Measurements from ENCODE around the gene PPP1R14C.
"Not testable (repeated sequence)": the region's sequence is repeated elsewhere in the genome, so short reads cannot be mapped to it uniquely, and the experiment has no call there.

PPP1R14C gene

DNA sequence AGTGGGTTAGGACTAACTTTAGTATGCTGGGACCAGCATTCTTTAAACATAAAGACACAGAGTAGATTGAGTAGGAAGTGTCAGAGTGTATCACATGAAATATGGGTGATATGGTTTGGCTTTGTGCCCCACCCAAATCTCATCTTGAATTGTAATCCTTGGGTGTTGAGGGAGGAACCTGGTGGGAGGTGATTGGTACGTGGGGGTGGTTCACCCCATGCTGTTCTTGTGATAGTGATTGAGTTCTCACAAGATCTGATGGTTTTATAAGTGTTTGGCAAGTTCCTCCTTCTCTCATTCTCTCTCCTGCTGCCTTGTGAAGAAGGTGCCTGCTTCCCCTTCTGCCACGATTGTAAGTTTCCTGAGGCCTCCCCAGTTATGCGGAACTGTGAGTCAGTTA, 5.1 kb upstream of the PPP1R14C start:
- not testable (repeated sequence) for DNase-seq; H3K4me3 ChIP-seq (ENCODE audit: insufficient read depth, low read depth, low read length, poor library complexity, severe bottlenecking); H3K36me3 ChIP-seq (ENCODE audit: control insufficient read depth, insufficient read depth, low read length); H3K27ac ChIP-seq (ENCODE audit: insufficient read depth, low read length, poor library complexity, severe bottlenecking); H3K4me1 ChIP-seq (ENCODE audit: control insufficient read depth, insufficient read depth, low read length, poor library complexity, severe bottlenecking); H3K9me3 ChIP-seq (ENCODE audit: control insufficient read depth, low read length)
- H3K27me3 ChIP-seq (replicated peaks; ENCODE audit: control insufficient read depth, insufficient read depth, low read length, poor library complexity, severe bottlenecking) = peaks cover 10% of the 10 kb centered on the region

DNA sequence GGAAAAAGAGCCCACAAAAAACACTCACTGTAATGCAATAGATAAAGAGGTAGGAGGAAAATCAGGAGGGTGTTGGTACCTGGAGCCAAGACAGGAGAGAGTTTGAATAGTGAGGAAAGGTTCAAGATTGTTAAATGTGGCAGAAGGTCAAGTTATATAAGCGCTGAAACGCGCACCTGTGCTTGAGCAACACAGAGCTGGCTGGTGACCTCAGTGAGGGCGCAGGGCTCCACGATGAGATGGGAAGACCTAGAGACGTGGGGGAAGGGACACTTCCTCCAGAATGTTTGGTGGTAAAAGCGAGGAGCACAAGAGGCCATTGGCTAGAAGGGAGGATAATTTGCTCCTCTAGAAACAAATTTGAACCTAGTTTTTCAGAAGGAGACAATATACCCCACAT, 4.2 kb upstream of the PPP1R14C start:
- no peak overlapping the region for H3K27ac ChIP-seq (ENCODE audit: insufficient read depth, low read length, poor library complexity, severe bottlenecking)
- no peak overlapping the region for H3K4me3 ChIP-seq (ENCODE audit: insufficient read depth, low read depth, low read length, poor library complexity, severe bottlenecking)
- H3K27me3 ChIP-seq (replicated peaks; ENCODE audit: control insufficient read depth, insufficient read depth, low read length, poor library complexity, severe bottlenecking) = peaks cover 12% of the 10 kb centered on the region
- H3K4me1 ChIP-seq (ENCODE audit: control insufficient read depth, insufficient read depth, low read length, poor library complexity, severe bottlenecking) = peaks cover 6% of the 10 kb centered on the region
- H3K9me3 ChIP-seq (ENCODE audit: control insufficient read depth, low read length) = no peaks in the 10 kb centered on the region
- no peaks in the 10 kb centered on the region for H3K36me3 ChIP-seq (ENCODE audit: control insufficient read depth, insufficient read depth, low read length)
- DNase-seq = no peak

DNA sequence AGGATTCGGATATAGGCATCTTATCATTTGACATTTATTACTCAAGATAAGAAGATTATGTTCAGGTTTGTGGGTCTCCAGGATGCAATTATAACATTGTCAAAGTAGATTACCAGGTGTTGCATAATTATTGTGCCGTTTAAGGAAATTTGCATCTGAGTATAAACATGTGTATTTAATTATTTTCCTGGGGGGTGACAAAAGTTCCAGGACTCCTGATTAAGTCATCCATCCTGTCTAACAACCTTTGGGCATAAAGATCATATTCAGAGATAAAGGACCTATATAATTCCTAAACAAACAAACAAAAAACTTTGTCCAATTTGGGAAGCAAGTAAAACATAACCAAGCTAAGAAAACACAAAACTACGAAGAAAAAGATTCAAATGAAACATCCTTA, 3.3 kb upstream of the PPP1R14C start:
- Histone ChIP-seq H3K4me3 (ENCODE audit: insufficient read depth, low read depth, low read length, poor library complexity, severe bottlenecking) (no peak overlapping the region), H3K9me3 (ENCODE audit: control insufficient read depth, low read length) (no peaks in the 10 kb centered on the region), H3K36me3 (ENCODE audit: control insufficient read depth, insufficient read depth, low read length) (no peaks in the 10 kb centered on the region), H3K27me3 (replicated peaks; ENCODE audit: control insufficient read depth, insufficient read depth, low read length, poor library complexity, severe bottlenecking) (peaks cover 20% of the 10 kb centered on the region), H3K27ac (ENCODE audit: insufficient read depth, low read length, poor library complexity, severe bottlenecking) (no peak overlapping the region), H3K4me1 (ENCODE audit: control insufficient read depth, insufficient read depth, low read length, poor library complexity, severe bottlenecking) (peaks cover 8% of the 10 kb centered on the region)
- no peak for DNase-seq

DNA sequence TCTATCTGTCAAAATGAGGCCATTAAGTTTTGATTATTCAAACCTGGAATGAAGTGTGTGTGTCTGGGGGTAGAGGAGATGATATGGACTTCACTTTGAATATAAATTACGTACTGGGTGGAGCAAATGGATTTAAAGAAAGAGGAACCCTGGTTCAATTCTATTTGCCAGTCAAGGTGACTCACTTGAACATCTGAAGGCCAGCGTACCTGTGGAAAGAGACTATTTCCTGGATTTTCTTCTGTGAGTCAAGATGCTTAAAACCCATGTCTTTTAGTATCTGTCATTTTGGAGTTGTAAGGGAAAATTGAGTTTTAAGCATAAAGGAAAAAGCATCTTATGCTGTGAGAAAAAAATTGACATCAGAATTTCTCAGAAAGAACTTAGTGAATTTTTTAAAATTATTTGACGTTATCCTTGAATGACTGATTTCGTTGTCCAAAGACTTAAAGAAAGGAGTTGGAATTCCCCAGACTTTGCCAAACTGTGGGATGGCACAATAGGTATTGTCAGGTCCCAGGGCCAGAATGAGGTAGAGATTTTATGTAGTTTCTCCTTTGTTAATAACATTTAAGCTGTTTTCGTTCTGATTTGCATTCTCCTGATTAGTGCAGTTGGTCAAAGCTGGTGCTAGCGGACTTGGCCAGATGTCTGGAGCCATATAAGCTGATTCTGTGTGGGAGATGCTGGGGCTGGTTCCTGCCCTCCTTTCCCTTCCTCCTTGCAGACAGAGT, 2.4 kb upstream of the PPP1R14C start:
- DNase-seq = no peak
- Histone ChIP-seq H3K4me1 (ENCODE audit: control insufficient read depth, insufficient read depth, low read length, poor library complexity, severe bottlenecking) (peaks cover 8% of the 10 kb centered on the region), H3K9me3 (ENCODE audit: control insufficient read depth, low read length) (no peaks in the 10 kb centered on the region), H3K27me3 (replicated peaks; ENCODE audit: control insufficient read depth, insufficient read depth, low read length, poor library complexity, severe bottlenecking) (peaks cover 20% of the 10 kb centered on the region), H3K4me3 (ENCODE audit: insufficient read depth, low read depth, low read length, poor library complexity, severe bottlenecking) (no peak overlapping the region), H3K36me3 (ENCODE audit: control insufficient read depth, insufficient read depth, low read length) (no peaks in the 10 kb centered on the region), H3K27ac (ENCODE audit: insufficient read depth, low read length, poor library complexity, severe bottlenecking) (no peak overlapping the region)

DNA sequence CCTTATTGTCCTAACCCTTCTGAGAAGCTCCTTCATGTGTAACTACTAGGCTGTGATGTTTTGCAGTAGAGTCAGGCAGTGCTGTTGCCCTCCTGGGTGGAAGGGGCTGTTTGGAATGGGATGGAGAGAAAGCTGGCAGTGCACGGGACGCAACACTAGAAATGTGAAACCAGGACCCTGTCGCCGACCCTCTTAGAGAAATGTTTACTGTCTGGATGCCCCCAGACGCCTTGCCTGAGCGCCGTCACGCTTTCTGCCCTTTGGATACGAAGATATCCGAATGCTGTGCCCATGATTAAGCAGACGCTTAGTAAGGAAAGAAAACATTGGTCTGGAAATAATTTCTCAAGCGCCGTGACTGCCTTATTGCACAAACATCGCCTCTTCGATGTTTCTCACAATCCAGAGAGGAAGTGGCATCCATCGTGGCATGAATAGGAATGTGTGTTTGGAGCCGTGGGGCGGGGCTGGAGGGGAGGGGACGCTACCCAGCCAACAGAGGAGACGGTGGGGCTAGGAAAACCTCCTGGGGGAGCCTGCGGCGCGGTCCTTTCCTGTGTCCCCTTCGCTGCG, 661 bp upstream of the PPP1R14C start:
- no peak for DNase-seq
- H3K4me1 ChIP-seq (ENCODE audit: control insufficient read depth, insufficient read depth, low read length, poor library complexity, severe bottlenecking) = peaks cover 8% of the 10 kb centered on the region
- H3K36me3 ChIP-seq (ENCODE audit: control insufficient read depth, insufficient read depth, low read length) = no peaks in the 10 kb centered on the region
- H3K27me3 ChIP-seq (replicated peaks; ENCODE audit: control insufficient read depth, insufficient read depth, low read length, poor library complexity, severe bottlenecking) = peaks cover 20% of the 10 kb centered on the region
- no peak overlapping the region for H3K27ac ChIP-seq (ENCODE audit: insufficient read depth, low read length, poor library complexity, severe bottlenecking)
- H3K4me3 ChIP-seq (ENCODE audit: insufficient read depth, low read depth, low read length, poor library complexity, severe bottlenecking) = no peak overlapping the region
- no peaks in the 10 kb centered on the region for H3K9me3 ChIP-seq (ENCODE audit: control insufficient read depth, low read length)

DNA sequence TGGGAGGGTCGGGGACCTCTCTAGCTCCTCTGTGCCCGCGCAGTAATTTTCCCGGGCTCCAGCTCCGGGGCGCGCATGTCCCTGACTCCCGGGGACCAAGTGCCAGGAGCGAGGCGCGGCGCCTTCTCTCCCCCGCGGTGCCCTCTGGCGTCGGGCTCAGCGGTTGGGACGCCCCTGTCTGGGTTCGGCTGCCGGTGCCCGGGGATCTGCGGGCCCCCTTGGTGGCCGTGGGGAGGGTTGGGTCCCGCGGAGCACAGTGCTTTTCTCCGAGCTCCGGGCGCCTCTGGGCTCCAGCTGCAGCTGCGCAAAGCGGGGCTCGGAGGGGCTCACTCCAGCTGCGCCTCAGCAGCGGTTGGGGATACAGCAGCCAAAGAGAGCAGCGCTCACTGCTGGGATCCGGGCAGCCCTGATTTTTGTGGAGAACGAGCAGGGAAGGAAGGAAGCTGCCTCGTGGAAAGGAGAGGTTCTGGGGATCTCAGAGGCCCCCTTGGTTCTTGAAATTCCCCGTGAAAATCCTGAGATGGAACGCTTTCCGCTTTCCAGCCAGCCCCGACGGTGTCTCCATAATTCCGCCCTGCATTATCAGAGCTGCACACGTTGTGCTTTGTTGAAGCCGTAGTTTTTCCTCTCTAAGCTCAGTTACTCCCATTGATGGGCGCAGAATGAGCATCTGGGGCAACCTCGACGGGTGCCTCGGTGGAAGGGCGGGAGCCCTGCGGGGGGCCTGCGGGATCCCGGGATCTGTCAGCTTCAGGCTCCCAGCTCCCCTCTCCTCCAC, 861 bp downstream of the PPP1R14C start:
- H3K27me3 ChIP-seq (replicated peaks; ENCODE audit: control insufficient read depth, insufficient read depth, low read length, poor library complexity, severe bottlenecking) = peaks cover 20% of the 10 kb centered on the region
- DNase-seq = no peak
- H3K4me3 ChIP-seq (ENCODE audit: insufficient read depth, low read depth, low read length, poor library complexity, severe bottlenecking) = no peak overlapping the region
- no peaks in the 10 kb centered on the region for H3K9me3 ChIP-seq (ENCODE audit: control insufficient read depth, low read length)
- H3K27ac ChIP-seq (ENCODE audit: insufficient read depth, low read length, poor library complexity, severe bottlenecking) = no peak overlapping the region
- no peaks in the 10 kb centered on the region for H3K36me3 ChIP-seq (ENCODE audit: control insufficient read depth, insufficient read depth, low read length)
- H3K4me1 ChIP-seq (ENCODE audit: control insufficient read depth, insufficient read depth, low read length, poor library complexity, severe bottlenecking) = peaks cover 8% of the 10 kb centered on the region

DNA sequence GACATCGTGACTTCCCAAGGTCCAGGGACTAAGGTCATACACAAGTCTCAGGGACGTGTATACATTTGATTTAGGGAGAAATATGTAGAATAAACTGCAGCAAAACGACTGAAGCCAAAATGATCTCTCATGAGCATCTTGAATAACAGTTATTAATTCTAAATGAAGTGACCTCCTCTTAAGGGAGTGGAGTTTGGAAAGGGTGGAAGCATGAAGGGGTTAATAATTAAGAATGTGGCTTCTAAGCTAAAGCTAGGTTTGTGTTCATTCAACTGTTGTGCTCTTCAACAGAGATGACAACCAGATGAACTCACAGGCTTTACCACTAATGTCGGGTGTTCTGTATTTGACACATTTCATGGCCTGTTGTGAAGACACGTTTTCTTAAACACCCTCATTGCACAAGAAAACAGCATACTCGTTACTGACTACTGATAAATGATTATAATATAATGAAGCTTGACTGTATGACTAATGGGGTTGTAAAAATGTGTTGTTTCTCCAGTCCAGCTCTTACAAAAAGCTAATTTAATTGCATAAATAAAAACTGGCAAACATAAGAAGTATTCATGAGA, 1.5 kb downstream of the PPP1R14C start:
- H3K4me1 ChIP-seq (ENCODE audit: control insufficient read depth, insufficient read depth, low read length, poor library complexity, severe bottlenecking) = peaks cover 8% of the 10 kb centered on the region
- no peak overlapping the region for H3K27ac ChIP-seq (ENCODE audit: insufficient read depth, low read length, poor library complexity, severe bottlenecking)
- H3K36me3 ChIP-seq (ENCODE audit: control insufficient read depth, insufficient read depth, low read length) = no peaks in the 10 kb centered on the region
- H3K27me3 ChIP-seq (replicated peaks; ENCODE audit: control insufficient read depth, insufficient read depth, low read length, poor library complexity, severe bottlenecking) = peaks cover 20% of the 10 kb centered on the region
- no peak overlapping the region for H3K4me3 ChIP-seq (ENCODE audit: insufficient read depth, low read depth, low read length, poor library complexity, severe bottlenecking)
- no peak for DNase-seq
- H3K9me3 ChIP-seq (ENCODE audit: control insufficient read depth, low read length) = no peaks in the 10 kb centered on the region

DNA sequence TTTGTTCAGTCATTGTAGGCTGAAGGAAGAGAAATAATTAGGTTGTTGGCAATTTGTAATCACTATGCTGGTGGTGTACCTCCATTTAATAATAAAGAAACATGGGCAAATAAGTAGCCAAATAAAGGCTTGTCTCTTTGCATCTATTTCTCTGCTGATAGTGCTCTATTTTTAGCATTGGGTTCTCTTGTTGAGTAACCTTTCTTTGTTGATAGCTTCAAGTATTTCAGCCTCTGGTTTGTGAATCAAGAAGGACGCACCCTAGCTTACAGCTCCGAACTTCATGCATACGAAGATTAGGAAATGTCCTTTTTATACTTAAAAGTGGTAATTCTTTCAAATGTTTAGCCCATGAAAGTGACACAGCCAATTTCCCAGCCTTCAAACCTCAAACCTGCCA, 2.6 kb downstream of the PPP1R14C start:
- Histone ChIP-seq H3K4me1 (ENCODE audit: control insufficient read depth, insufficient read depth, low read length, poor library complexity, severe bottlenecking) (peaks cover 8% of the 10 kb centered on the region), H3K27me3 (replicated peaks; ENCODE audit: control insufficient read depth, insufficient read depth, low read length, poor library complexity, severe bottlenecking) (peaks cover 20% of the 10 kb centered on the region), H3K4me3 (ENCODE audit: insufficient read depth, low read depth, low read length, poor library complexity, severe bottlenecking) (no peak overlapping the region), H3K9me3 (ENCODE audit: control insufficient read depth, low read length) (no peaks in the 10 kb centered on the region), H3K27ac (ENCODE audit: insufficient read depth, low read length, poor library complexity, severe bottlenecking) (no peak overlapping the region), H3K36me3 (ENCODE audit: control insufficient read depth, insufficient read depth, low read length) (no peaks in the 10 kb centered on the region)
- no peak for DNase-seq

DNA sequence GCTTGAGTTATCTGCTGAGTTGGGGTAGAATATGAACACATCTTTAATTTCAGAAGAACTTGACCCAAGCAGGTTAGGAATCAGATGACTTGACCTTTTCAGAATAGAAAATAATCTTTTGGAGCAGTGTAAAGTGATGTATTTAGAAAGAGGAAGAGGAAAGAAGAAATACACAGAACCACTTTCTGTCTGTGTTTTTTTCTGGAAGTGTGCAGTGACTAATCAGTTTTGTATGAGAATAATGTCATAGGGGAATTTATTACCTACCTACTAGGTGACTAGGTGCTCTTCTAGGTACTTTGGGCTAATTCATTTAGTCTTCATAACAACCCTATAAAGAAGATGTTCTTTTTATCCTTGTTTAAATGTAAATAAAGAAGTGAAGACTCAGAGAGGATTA, 3.0 kb downstream of the PPP1R14C start:
- H3K36me3 ChIP-seq (ENCODE audit: control insufficient read depth, insufficient read depth, low read length) = no peaks in the 10 kb centered on the region

DNA sequence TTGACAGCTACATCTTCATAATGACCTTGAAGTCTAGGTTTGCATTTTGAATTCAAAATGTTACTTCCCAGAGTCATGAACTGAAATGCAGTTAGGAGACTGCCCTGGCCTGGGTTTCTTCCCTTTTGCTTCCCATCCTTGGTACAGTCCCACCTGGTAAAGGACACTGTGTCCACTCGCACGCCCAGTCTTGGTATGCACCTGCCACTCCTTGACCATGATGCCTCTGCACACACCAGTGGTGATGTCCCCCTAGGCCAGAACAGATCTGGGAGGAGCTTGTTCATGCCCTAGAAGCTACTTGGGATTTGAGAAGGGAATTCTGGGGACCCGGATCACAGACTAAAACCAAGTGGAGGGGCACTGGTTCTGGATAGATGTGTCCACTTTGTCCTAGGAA, 3.6 kb downstream of the PPP1R14C start:
- peaks cover 20% of the 10 kb centered on the region for H3K27me3 ChIP-seq (replicated peaks; ENCODE audit: control insufficient read depth, insufficient read depth, low read length, poor library complexity, severe bottlenecking)
- no peak for DNase-seq
- H3K36me3 ChIP-seq (ENCODE audit: control insufficient read depth, insufficient read depth, low read length) = no peaks in the 10 kb centered on the region
- peaks cover 8% of the 10 kb centered on the region for H3K4me1 ChIP-seq (ENCODE audit: control insufficient read depth, insufficient read depth, low read length, poor library complexity, severe bottlenecking)
- H3K27ac ChIP-seq (ENCODE audit: insufficient read depth, low read length, poor library complexity, severe bottlenecking) = no peak overlapping the region
- no peak overlapping the region for H3K4me3 ChIP-seq (ENCODE audit: insufficient read depth, low read depth, low read length, poor library complexity, severe bottlenecking)
- H3K9me3 ChIP-seq (ENCODE audit: control insufficient read depth, low read length) = no peaks in the 10 kb centered on the region

More for the DNA sequence above, 3.0 kb downstream of the PPP1R14C start:
- Histone ChIP-seq H3K4me3 (ENCODE audit: insufficient read depth, low read depth, low read length, poor library complexity, severe bottlenecking) (no peak overlapping the region), H3K4me1 (ENCODE audit: control insufficient read depth, insufficient read depth, low read length, poor library complexity, severe bottlenecking) (peaks cover 8% of the 10 kb centered on the region), H3K27ac (ENCODE audit: insufficient read depth, low read length, poor library complexity, severe bottlenecking) (no peak overlapping the region), H3K27me3 (replicated peaks; ENCODE audit: control insufficient read depth, insufficient read depth, low read length, poor library complexity, severe bottlenecking) (peaks cover 20% of the 10 kb centered on the region), H3K9me3 (ENCODE audit: control insufficient read depth, low read length) (no peaks in the 10 kb centered on the region)
- no peak for DNase-seq

Data from effector memory CD4-positive, alpha-beta T cell (primary cell).